Measurements from ENCODE around the gene USP9Y.

Gene USP9Y

DNA sequence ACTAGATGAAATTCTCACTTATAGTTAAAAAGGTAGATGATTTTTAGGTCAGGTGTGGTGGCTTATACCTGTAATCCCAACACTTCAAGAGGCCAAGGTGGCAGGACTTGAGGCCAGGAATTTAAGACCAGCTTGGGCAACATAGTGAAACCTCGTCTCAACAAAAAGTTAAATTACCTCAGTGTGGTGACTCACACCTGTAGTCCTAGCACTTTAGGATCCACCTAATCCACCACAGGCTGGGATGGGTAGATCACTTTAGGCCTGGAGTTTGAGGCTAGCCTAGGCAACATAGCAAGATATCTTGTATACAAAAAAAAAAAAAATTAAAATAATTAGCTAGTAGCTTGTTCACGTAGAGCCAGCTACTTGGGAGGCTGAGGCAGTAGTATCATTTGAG is 140.3 kb downstream of the USP9Y start:
- no peak overlapping the region for H3K27ac ChIP-seq
- no peak for TF ChIP-seq CTCF (conservative IDR thresholded peaks at IDR 0.05)

DNA sequence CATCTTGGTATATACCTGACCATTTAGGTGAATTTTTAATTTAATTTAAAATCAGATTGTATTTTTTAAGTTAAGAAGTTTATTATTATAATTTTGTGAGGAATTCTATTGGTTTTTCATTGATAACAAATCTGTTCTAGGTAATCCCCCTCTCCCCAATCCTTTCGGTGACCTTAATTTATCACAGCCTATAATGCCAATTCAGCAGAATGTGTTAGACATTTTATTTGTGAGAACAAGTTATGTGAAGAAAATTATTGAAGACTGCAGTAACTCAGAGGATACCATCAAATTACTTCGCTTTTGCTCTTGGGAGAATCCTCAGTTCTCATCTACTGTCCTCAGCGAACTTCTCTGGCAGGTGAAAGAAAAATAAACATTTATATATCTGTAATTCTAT is 145.8 kb downstream of the USP9Y start:
- TF ChIP-seq CTCF (conservative IDR thresholded peaks at IDR 0.05): no peak

DNA sequence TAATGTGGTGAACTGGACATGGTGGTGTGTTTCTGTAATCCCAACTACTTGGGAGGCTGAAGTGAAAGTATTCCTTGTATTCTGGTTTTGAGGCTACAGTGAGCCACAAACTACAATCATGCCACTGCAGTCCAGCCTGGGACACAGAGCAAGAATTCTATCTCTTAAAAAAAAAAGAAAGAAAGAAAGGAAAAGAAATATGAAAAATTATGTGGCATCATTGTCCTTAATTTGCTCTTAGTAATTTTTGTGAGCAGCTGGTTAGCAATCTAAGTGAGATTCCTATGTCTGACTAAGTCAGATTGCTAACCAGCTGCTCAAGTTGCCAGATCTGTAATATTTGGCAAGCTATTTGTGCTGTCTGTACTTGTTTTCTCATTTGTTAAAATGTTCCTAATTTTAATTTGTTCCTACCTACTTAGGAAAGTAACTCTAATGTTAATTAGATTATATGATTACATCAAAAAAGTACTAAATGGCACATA is 154.8 kb downstream of the USP9Y start:
- no peak for TF ChIP-seq CTCF (conservative IDR thresholded peaks at IDR 0.05)
- H3K27ac ChIP-seq: no peak overlapping the region

More for the DNA sequence above, 145.8 kb downstream of the USP9Y start:
- H3K27ac ChIP-seq: no peak overlapping the region

DNA sequence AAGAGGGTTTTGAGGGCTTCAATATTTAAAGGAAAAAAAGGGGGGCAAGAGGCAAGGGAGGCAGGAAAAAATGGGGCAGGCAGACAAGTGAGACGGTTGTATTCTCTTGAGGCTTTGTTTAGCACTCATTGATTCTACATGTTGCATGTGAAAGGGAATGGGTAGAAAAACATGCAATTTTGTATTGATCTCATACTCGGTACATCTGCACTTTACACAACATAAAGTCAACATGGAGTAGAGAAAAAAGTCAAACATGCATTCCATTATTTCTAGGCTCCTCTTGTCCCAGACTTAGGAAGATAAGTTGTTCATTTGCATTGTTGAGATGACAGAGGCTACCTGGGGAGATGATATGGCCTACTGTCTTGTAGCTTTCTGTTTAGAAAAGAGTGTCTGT is 166.9 kb downstream of the USP9Y start:
- no peak overlapping the region for H3K27ac ChIP-seq
- TF ChIP-seq CTCF (conservative IDR thresholded peaks at IDR 0.05): no peak

GRCh38 chrY:12896973-12897372 is 195.9 kb downstream of the USP9Y start:
- H3K27ac ChIP-seq: no peak overlapping the region
- TF ChIP-seq CTCF (conservative IDR thresholded peaks at IDR 0.05): no peak

GRCh38 chrY:12898604-12899003 is 197.6 kb downstream of the USP9Y start:
- TF ChIP-seq CTCF (conservative IDR thresholded peaks at IDR 0.05): no peak
- H3K27ac ChIP-seq: peak overlapping the region; percentile 69

DNA sequence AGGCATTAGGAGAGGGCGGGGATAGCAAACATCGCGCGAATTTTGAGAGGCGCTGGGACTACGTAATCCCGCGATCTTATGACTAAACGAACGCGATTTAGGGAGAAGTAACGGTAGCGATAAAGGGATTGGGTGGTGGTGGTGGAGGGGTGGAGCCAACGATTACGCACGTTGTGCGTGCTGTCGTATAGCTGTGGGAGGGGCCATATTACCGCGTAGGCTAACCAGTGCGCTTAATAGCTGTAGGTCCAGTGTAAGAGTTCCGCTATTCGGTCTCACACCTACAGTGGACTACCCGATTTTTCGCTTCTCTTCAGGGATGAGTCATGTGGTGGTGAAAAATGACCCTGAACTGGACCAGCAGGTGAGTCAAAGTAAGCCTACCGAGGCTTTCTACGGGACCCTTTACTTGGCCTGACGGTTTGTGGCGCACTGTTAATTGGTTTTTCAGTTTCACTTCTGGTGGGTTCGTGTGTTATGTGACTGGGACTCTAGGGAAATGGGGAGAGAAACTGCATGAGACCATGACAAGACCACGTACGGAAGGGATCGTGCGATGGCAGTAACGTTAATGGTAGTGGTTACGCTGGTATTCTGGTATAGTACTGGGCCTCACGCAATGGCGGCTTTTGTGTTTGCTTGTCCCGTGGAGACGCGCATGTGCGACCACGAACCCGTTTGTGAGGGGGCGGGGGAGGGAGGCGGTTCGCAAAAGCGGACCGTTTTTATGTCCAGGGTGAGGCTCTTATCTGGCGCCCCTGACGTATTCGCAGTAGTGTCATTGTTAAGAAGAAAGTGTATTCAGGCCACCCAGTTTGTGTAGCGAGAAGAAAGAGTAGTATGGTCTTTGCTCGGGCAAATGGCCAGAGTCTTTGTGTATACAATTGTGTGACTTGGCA is 203.8 kb downstream of the USP9Y start, which contains the start of gene DDX3Y:
DDX3Y (plus strand) TSS at position 251 of the 899 bp plus-strand sequence; CDS start at position 320, 69 bp downstream.
- no peak for TF ChIP-seq CTCF (conservative IDR thresholded peaks at IDR 0.05)
- peak within 1 kb of the TSS; percentile 81 for H3K27ac ChIP-seq

Measured in VCaP (cell line).